HG02943 (cell line): ENCODE measurements around the gene CC2D1B.
"Not testable (repeated sequence)": the region's sequence is repeated elsewhere in the genome, so short reads cannot be mapped to it uniquely, and the experiment has no call there.

Experiments
- ATAC-seq: cut with Tn5 transposase; IDR thresholded peaks from one replicate; pipeline ENCODE4 v1.9.1; 2021; ENCODE audit warnings: mild to moderate bottlenecking, low read depth, moderate library complexity; ENCODE audit not compliant: unreplicated experiment

Gene CC2D1B, protein sequence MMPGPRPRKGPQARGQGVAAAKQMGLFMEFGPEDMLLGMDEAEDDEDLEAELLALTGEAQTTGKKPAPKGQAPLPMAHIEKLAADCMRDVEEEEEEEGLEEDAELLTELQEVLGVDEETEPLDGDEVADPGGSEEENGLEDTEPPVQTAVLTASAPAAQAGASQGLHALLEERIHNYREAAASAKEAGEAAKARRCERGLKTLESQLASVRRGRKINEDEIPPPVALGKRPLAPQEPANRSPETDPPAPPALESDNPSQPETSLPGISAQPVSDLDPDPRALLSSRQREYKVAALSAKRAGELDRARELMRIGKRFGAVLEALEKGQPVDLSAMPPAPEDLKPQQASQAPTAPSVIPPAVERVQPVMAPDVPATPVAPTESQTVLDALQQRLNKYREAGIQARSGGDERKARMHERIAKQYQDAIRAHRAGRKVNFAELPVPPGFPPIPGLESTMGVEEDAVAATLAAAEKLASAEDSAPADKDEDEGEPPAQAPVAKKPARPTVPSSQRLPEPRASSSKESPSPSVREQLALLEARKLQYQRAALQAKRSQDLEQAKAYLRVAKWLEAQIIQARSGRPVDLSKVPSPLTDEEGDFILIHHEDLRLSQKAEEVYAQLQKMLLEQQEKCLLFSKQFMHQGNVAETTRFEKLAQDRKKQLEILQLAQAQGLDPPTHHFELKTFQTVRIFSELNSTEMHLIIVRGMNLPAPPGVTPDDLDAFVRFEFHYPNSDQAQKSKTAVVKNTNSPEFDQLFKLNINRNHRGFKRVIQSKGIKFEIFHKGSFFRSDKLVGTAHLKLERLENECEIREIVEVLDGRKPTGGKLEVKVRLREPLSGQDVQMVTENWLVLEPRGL

DNA sequence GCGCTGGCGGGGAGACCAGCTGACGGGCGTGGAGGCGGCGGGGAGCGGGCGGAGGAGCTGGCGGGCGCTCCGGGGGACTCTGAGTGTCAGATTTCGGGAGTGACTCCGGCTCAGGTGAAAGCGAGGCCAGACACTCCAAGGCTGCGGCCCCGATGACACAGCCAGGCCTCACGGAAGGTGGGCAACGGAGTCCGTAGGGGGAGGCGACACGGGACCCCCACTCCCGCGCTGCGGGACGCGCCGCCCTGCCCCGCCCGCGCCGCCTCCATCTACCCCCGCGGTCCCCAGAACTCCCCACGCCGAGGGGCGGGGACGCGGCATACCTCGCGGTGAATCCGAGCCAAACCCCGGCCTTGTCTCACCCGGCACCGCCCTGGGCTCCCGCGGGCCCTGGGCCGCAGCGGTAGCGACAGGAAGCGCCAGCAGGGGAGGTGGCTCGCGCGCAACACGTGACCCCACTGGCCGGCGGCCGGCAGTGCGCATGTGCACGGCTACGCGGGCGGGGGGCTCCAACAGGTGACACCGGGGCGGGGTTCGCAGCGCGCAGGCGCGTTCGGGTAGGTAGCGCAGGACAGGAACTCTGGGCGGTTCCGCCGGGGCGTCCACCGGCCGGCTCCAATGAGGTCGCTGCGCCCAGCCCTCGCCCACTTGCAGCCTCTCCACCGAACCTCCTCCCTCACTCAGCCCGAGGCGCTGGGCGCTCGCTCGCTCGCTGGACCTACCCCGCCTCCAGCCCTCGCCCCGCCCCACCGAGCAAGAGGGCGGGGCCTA, at the start of gene CC2D1B:
CC2D1B (minus strand) TSS at position 460 of the 771 bp plus-strand sequence. CDS start 1,585 bp downstream, outside the sequence.
- peak; percentile 86 for ATAC-seq

- ATAC-seq = no peak
Measured at GRCh38 chr1:52414942-52415341, 48.9 kb upstream of the CC2D1B start.

DNA sequence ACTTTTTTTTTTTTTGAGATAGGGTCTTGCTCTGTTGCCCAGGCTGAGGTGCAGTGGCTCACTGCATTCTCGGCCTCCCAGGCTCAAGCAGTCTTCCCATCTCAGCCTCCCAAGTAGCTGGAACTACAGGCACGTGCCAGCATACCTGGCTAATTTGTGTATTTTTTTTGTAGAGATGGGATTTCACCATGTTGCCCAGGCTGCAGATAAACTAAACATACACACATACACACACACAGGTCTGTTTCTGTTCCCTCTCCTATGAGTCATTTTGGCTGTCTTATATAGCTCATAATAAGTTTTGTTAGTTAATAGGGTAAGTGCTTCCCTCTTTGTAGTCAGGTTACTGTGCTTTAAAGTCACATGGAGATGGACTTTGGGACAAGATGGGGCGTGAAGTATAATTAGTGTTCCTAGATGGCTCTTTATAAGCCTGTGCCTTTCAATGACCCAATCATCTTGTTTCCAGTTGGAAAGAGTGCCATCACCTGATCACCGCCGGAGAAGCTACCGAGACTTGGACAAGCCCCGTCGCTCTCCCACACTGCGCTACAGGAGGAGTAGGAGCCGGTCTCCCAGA, 47.5 kb upstream of the CC2D1B start:
- ATAC-seq = no peak

DNA sequence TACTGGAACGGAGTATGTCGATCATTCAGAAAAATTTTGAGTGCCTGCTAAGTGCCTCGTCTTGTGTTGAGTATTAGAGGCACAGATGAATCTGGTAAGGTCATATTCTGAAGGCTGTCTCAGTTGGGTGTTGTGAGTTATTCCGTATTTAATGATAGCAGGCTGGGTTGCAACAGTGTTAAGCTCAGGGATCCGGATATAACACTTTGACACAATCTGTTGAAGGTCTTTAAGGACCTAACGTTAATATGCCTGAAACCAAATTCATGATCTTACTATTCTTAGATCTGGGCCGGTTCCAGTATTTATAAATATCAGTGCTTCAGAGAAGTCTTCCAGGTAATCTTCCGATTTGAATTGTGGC, 39.0 kb upstream of the CC2D1B start:
- ATAC-seq = no peak

GRCh38 chr1:52404116-52404974, 38.3 kb upstream of the CC2D1B start, which contains the start of the genes ORC1 and PRPF38A:
Gene ORC1, minus strand, starts transcription at chr1:52404423. Its CDS starts 2,200 bp downstream, at chr1:52402223.
Gene PRPF38A, plus strand, starts transcription at chr1:52404602. Its CDS starts 148 bp downstream, at chr1:52404750.
- ATAC-seq = peak; percentile 92

- ATAC-seq = peak; percentile 20
Measured at GRCh38 chr1:52403566-52404115, 37.6 kb upstream of the CC2D1B start.

GRCh38 chr1:52402860-52403240, 36.8 kb upstream of the CC2D1B start:
- no peak for ATAC-seq

DNA sequence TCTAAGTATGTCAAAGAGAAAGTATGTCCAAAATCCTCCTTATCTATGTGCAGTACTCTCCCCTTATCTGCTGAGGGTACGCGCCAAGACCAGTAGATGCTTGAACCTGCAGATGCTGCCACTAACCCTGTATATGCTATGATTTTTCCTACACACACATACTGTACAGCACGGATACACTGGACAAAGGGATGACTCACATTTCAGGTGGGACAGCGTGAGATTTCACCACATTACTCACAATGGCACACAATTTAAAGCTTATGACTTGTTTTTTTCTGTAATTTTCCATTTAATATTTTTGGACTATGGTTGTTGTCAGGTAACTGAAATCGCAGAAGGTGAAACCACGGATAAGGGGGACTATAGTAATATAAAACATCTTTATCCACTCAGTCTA, 34.1 kb upstream of the CC2D1B start:
- no peak for ATAC-seq

GRCh38 chr1:52399629-52400028, 33.6 kb upstream of the CC2D1B start:
- no peak for ATAC-seq

DNA sequence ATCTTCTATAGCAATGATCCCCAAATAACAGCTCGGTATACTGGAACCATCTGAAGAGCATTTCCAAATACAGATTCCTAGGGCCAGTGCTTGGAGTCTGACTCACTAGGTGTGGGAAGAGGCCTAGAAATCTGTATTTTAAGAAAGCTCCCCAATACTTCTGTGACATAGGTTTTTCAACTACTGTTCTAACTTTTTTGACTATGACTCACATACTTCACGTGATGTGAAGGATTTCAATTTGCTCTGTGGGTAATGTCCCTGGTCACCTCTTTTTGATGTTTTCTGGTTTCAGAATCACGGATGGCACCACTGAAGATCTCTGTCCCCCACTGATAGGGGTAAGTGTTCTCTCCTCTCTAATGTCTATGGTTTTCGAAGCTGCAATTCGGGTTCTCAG, 27.2 kb upstream of the CC2D1B start:
- ATAC-seq = no peak

DNA sequence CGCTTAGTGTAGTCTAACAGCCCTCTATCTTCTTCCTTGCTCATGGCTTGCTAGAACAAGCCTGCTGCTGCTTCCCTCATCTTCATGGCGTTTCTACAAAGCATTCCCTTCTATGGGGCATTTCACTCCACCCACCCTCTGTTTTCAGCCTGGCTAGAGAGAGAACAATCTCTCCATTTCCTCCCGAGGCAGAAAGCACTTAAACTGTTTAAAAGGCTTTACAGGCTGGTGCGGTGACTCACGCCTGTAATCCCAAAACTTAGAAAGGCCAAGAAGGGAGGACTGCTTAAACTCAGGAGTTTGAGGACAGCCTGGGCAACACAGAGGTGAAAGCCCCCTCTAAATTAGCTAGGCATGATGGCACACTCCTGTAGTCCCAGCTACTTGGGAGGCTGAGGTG, 20.5 kb upstream of the CC2D1B start:
- ATAC-seq = no peak

GRCh38 chr1:52385376-52385775, 19.4 kb upstream of the CC2D1B start:
- no peak for ATAC-seq

DNA sequence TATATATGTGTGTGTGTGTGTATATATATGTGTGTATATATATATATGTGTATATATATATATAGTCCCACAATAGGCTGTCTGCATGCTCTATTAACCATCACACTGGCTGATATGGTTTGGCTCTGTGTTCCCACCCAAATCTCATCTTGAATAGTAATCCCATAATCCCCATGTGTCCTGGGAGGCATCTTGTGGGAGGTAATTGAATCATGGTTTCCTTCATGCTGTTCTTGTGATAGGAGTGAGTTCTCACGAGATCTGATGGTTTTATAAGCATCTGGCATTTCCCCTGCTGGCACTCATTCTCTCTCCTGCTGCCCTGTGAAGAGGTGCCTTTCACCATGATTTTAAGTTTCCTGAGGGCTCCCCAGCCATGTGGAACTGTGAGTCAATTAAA, 3.8 kb upstream of the CC2D1B start:
- ATAC-seq = not testable (repeated sequence)

DNA sequence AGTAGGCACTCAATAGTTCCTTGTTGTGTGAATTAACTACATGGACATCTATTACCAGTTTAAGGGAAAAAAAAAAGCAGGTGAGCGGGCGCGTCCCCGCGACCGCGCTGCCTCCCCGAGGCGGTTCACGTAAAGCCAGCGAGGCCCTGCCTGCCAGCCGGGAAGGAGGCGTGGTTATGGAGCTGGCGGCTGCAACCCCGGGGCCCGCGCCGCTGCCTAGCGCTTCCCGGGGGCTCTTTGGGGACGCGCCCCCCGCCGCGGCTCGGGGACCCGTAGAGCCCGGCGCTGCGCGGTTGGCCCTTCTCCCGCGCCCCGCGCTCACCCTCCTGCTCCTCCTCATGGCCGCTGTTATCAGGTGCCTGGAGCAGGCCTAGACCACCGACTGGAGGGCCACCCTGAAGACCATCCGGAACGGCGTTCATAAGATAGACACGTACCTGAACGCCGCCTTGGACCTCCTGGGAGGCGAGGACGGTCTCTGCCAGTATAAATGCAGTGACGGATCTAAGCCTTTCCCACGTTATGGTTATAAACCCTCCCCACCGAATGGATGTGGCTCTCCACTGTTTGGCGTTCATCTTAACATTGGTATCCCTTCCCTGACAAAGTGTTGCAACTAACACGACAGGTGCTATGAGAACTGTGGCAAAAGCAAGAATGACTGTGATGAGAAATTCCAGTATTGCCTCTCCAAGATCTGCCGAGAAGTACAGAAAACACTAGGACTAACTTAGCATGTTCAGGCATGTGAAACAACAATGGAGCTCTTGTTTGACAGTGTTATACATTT, 2.6 kb upstream of the CC2D1B start:
- no peak for ATAC-seq

DNA sequence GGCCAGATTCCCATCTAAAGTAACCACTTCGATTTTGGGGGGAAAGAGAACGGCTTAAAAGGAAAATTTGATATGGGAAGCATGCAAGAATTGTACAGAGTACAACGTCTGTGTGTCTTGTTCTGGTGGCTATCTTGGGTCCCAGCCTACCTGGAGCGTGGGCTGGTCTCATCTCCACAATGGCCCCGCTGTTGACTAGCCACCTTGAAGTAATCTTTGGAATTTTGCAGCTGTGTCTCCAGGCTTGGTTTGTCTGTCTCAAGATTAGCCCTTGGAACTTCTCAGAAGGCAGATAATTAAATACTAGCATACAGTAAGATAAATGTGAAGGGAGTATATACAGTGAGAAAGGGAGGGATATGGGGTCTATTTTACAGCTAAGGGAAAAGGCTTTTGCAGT, 1.3 kb upstream of the CC2D1B start:
- ATAC-seq = no peak

GRCh38 chr1:52366517-52366827, 467 bp upstream of the CC2D1B start:
- ATAC-seq = no peak

- ATAC-seq = no peak
Measured at GRCh38 chr1:52365071-52365745, 797 bp downstream of the CC2D1B start.

DNA sequence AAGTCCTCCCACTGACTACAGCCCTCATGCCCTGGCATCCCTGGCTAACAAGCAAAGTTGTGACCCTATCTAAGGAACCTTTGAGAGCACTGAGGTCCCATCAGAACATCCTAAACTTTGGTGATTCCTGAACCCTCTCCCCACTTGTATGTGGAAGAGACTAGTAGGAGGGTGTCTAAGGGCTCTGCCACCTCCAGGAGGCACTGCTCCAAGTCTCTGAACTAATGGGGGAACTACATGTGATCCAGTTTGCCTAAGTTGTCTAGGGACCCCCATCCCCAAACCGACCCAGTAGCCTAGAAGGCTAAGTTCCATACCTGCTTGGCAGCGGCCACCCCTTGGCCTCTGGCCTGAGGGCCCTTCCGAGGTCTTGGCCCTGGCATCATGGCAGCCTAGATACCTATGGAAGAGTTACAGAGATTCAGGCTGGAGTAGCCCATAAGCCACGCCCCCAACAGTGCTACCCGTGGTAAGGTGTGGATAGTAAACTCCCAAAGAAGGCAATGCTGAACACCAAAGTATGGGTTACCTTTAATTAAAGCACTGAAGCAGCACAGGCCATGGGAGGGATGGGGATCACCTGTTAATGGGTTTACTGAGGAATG, 1.7 kb downstream of the CC2D1B start:
- ATAC-seq = no peak
